Progenitor cell of endocrine pancreas (in vitro differentiated cells): Measurements from ENCODE around the gene UPK3BL1. TPM values are rescaled to one million over a fixed set of nuclear protein-coding genes. Genes with fewer than 3 reads are reported as not detected.
"Not testable (repeated sequence)": the region's sequence is repeated elsewhere in the genome, so short reads cannot be mapped to it uniquely, and the experiment has no call there.

Experiments
- DNase-seq: peaks from one replicate; pipeline ENCODE4 v3.0.0; 2021; ENCODE audit warnings: low spot score; ENCODE audit not compliant: unreplicated experiment
- H3K27ac Mint-ChIP-seq: 2 replicates; pipeline ENCODE4 v1.8.0; 2021; ENCODE audit warnings: mild to moderate bottlenecking, moderate library complexity, mixed read lengths
- H3K27me3 Mint-ChIP-seq: 2 replicates; pipeline ENCODE4 v1.8.0; 2021; ENCODE audit warnings: mixed read lengths
- H3K36me3 Mint-ChIP-seq: 2 replicates; pipeline ENCODE4 v1.8.0; 2022; ENCODE audit warnings: mixed read lengths; ENCODE audit not compliant: insufficient read depth
- H3K4me1 Mint-ChIP-seq: 2 replicates; pipeline ENCODE4 v1.8.0; 2021; ENCODE audit warnings: low read depth, mixed read lengths
- H3K4me3 Mint-ChIP-seq: 2 replicates; pipeline ENCODE4 v1.8.0; 2021; ENCODE audit warnings: low read depth, mild to moderate bottlenecking, moderate library complexity, mixed read lengths
- H3K9me3 Mint-ChIP-seq: 2 replicates; pipeline ENCODE4 v1.8.0; 2021; ENCODE audit warnings: low read depth, mixed read lengths
- long read RNA-seq: library from polyadenylated mRNA; unstranded; transcript quantifications from one replicate; pipeline ENCODE4 v2.0.0, GENCODE V29; 2020
- total RNA-seq: library from RNA; stranded (reverse); gene quantifications from 2 replicates; pipeline ENCODE4 v1.2.1, GENCODE V29; 2021

Gene UPK3BL1
- total RNA-seq, result 18.9 and 19.2 TPM in 2 replicates
- long read RNA-seq, result 0 reads

DNA sequence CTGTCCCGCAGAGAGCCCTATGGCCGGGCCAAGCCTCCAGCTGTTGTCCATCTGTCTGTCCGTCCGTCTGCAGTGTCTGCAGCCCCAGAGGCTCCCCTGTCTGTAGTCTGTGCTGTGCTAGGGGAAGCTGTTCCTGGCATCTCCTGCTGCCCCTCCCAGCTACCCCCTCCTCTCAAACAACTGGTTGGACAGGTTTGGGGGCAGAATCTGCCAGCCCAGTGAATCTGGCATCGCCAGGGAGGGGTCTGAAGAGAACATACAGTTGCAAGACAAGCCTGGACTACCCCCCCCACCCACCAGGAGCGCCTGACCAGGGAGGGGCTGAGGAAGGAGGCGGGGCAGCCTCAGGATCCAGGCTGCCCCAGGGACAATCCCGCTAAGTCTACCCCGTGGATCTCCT, at the start of gene UPK3BL1:
Gene UPK3BL1, minus strand, starts transcription at position 101 of the 400 bp plus-strand sequence. Its CDS starts 50 bp downstream, at position 51.
- H3K4me3 Mint-ChIP-seq, H3K27me3 Mint-ChIP-seq, H3K9me3 Mint-ChIP-seq, H3K4me1 Mint-ChIP-seq, DNase-seq, H3K36me3 Mint-ChIP-seq, H3K27ac Mint-ChIP-seq: not testable (repeated sequence)

DNA sequence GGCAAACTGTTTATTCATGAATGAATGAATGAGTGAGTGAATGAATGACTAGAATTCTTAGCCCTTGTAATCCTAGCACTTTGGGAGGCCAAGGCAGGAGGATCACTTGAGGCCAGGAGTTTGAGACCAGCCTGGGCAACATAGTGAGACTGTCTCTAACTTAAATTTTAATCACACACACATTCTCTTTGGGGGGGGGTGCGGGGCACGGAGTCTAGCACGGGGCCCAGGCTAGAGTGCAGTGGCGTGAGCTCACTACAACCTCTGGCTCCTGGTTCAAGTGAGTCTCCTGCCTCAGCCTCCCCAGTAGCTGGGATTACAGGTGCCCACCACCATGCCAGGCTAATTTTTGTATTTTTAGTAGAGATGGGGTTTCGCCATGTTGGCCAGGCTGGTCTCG, 48.0 kb upstream of the UPK3BL1 start:
- H3K4me1 Mint-ChIP-seq, H3K36me3 Mint-ChIP-seq, H3K4me3 Mint-ChIP-seq, H3K27ac Mint-ChIP-seq, H3K9me3 Mint-ChIP-seq, DNase-seq: not testable (repeated sequence)
- H3K27me3 Mint-ChIP-seq, result peaks cover 22% of the 10 kb centered on the region

DNA sequence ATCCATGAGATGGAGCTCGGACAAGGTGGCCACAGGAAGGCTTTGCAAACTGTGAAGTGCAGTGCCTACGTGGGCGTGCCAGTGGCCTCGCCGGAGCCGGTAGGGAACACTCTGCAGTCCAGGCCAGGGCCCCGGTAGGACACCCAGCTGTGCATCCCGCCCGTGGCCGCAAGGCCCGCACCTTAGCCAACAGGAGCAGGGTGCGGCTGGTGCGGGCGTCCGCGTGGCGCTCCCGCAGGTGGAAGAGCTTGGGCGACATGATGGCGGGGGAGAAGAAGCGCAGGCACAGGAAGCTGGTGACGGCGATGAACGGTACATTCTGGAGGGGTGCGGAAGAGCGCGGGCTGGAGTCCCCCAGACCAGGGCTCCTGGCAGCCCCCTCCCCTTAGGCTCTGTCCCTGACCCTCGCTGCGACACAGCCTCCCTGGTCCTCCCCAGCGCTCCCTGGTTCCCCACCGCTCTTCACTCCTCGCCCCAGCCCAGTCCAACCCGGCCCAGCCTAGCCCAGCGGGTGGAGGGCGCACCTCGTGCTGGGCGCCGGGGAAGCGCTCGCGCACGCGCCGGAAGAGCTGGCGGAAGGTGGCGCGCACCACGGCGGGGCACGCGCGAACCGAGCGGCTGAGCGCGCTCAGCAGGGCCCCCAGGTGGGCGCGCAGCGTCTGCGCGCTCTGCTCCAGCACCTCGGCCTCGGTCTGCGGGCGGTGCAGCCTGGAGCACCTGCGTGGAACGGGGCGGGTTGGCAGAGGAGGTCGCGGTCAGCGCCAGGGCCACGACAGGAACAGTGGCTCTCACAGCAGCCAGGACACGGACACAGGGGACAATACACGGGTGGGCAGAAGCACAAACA, 47.1 kb upstream of the UPK3BL1 start:
- not testable (repeated sequence) for DNase-seq, H3K27ac Mint-ChIP-seq, H3K9me3 Mint-ChIP-seq, H3K36me3 Mint-ChIP-seq, H3K4me3 Mint-ChIP-seq, H3K4me1 Mint-ChIP-seq
- H3K27me3 Mint-ChIP-seq, result peaks cover 20% of the 10 kb centered on the region

GRCh38 chr7:102688299-102689036, 45.9 kb upstream of the UPK3BL1 start:
- not testable (repeated sequence) for H3K4me1 Mint-ChIP-seq, H3K27ac Mint-ChIP-seq, H3K36me3 Mint-ChIP-seq, DNase-seq, H3K4me3 Mint-ChIP-seq, H3K9me3 Mint-ChIP-seq
- H3K27me3 Mint-ChIP-seq, result peaks cover 13% of the 10 kb centered on the region

GRCh38 chr7:102682560-102682959, 40.0 kb upstream of the UPK3BL1 start:
- H3K4me3 Mint-ChIP-seq, H3K36me3 Mint-ChIP-seq, H3K9me3 Mint-ChIP-seq, DNase-seq, H3K4me1 Mint-ChIP-seq, H3K27me3 Mint-ChIP-seq, H3K27ac Mint-ChIP-seq: not testable (repeated sequence)

- not testable (repeated sequence) for DNase-seq, H3K9me3 Mint-ChIP-seq, H3K4me1 Mint-ChIP-seq, H3K36me3 Mint-ChIP-seq, H3K27ac Mint-ChIP-seq, H3K27me3 Mint-ChIP-seq, H3K4me3 Mint-ChIP-seq
These were observed 38.2 kb upstream of the UPK3BL1 start for GRCh38 chr7:102680780-102681179.

DNA sequence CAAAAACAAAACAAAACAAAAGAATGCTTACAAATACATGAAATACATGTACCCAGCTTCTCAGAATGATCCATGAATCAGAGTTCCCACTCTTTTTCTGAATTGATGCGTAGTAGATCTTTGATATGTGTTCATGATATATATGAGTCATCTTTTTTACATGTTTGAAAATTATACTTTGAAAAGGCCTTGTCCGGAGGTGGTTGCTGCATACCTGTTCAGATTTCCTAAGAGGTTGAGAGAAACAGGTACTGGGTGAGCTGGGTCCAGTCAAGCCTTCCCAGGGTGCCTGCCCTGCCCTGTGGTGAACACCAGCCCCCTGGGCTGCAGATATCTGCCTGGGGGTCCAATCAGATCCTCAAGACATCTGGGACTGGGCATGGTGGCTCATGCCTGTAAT, 33.0 kb upstream of the UPK3BL1 start:
- not testable (repeated sequence) for H3K4me1 Mint-ChIP-seq, H3K9me3 Mint-ChIP-seq, H3K4me3 Mint-ChIP-seq, H3K36me3 Mint-ChIP-seq, H3K27me3 Mint-ChIP-seq, H3K27ac Mint-ChIP-seq, DNase-seq

GRCh38 chr7:102673447-102674067, 31.0 kb upstream of the UPK3BL1 start:
- not testable (repeated sequence) for H3K27me3 Mint-ChIP-seq, H3K4me1 Mint-ChIP-seq, H3K4me3 Mint-ChIP-seq, H3K9me3 Mint-ChIP-seq, DNase-seq, H3K36me3 Mint-ChIP-seq, H3K27ac Mint-ChIP-seq

DNA sequence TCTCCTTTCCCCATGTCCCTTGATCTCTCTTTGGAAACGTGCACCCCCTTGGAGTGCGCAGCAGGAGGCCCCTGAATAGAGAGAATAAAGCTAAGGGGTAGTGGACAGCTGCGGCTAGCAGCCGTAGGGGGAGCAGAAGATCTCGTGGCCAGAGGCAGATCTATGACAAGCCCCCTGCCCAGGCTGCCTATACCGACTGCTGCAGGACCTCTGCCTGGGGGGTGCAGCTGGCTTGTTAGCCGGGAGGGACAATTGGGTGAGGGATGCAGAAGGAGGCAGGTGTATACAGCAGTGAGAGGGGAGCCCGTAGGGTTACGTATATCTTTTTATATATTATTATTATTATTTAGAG, 29.3 kb upstream of the UPK3BL1 start:
- H3K36me3 Mint-ChIP-seq, H3K27me3 Mint-ChIP-seq, H3K9me3 Mint-ChIP-seq, H3K4me1 Mint-ChIP-seq, H3K27ac Mint-ChIP-seq, H3K4me3 Mint-ChIP-seq, DNase-seq: not testable (repeated sequence)

GRCh38 chr7:102671166-102671955, 28.8 kb upstream of the UPK3BL1 start, which contains the start of gene POLR2J2:
POLR2J2 (minus strand) TSS chr7:102671663; CDS start chr7:102671601, 62 bp downstream.
- H3K27ac Mint-ChIP-seq, result peak within 1 kb of the TSS; percentile 67
- DNase-seq, result peak; percentile 91

GRCh38 chr7:102667523-102667922, 24.9 kb upstream of the UPK3BL1 start:
- H3K4me1 Mint-ChIP-seq, H3K27ac Mint-ChIP-seq, H3K27me3 Mint-ChIP-seq, H3K4me3 Mint-ChIP-seq, H3K36me3 Mint-ChIP-seq, H3K9me3 Mint-ChIP-seq, DNase-seq: not testable (repeated sequence)

More at GRCh38 chr7:102671166-102671955, 28.8 kb upstream of the UPK3BL1 start, which contains the start of gene POLR2J2:
- H3K4me3 Mint-ChIP-seq, result peak within 1 kb of the TSS; percentile 80
- H3K27me3 Mint-ChIP-seq, H3K4me1 Mint-ChIP-seq, H3K9me3 Mint-ChIP-seq, H3K36me3 Mint-ChIP-seq: not testable (repeated sequence)

- not testable (repeated sequence) for H3K9me3 Mint-ChIP-seq, H3K36me3 Mint-ChIP-seq, H3K27ac Mint-ChIP-seq, H3K27me3 Mint-ChIP-seq, DNase-seq, H3K4me3 Mint-ChIP-seq, H3K4me1 Mint-ChIP-seq
These were observed 24.3 kb upstream of the UPK3BL1 start for GRCh38 chr7:102666850-102667249.
